ENCODE data around the gene PLN.

PLN gene

DNA sequence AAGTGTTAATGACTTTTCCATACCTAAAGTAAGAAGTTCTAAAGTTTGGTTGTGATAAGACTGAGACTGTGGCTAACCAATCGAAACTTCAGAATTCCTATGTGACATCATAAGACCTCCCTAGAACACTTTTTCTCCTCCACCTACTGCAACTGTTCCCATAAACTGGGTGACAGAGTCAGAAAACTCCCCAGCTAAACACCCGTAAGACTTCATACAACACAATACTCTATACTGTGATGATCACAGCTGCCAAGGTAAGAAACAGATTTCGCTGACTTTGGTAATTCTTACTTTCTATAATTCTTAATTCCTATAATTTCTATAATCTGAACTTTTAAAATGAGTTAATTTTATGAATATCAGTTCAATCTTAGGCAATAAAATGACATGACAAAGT, at the start of gene PLN:
TSS of gene PLN (plus strand) at position 161 of the 400 bp plus-strand sequence. CDS start 10,626 bp downstream, outside the sequence.
- no peaks in the 10 kb centered on the region for H3K9me3 ChIP-seq (ENCODE audit: control insufficient read depth, insufficient read depth, low read length)
- peaks cover 14% of the 10 kb centered on the region; the same call in 1 of the 2 replicates for H3K4me1 ChIP-seq (ENCODE audit: control insufficient read depth, insufficient read depth, low read length)
- no peak within 1 kb of the TSS for H3K27ac ChIP-seq (ENCODE audit: low read depth, low read length)
- no peak within 1 kb of the TSS for H3K9ac ChIP-seq (ENCODE audit: low read depth, low read length)
- no peaks in the 10 kb centered on the region for H3K27me3 ChIP-seq (ENCODE audit: control insufficient read depth, insufficient read depth, low read length)
- no peak within 1 kb of the TSS for H3K4me3 ChIP-seq (ENCODE audit: low read depth, low read length)
- no peaks in the 10 kb centered on the region for H3K36me3 ChIP-seq (ENCODE audit: control insufficient read depth, insufficient read depth, low read length)

DNA sequence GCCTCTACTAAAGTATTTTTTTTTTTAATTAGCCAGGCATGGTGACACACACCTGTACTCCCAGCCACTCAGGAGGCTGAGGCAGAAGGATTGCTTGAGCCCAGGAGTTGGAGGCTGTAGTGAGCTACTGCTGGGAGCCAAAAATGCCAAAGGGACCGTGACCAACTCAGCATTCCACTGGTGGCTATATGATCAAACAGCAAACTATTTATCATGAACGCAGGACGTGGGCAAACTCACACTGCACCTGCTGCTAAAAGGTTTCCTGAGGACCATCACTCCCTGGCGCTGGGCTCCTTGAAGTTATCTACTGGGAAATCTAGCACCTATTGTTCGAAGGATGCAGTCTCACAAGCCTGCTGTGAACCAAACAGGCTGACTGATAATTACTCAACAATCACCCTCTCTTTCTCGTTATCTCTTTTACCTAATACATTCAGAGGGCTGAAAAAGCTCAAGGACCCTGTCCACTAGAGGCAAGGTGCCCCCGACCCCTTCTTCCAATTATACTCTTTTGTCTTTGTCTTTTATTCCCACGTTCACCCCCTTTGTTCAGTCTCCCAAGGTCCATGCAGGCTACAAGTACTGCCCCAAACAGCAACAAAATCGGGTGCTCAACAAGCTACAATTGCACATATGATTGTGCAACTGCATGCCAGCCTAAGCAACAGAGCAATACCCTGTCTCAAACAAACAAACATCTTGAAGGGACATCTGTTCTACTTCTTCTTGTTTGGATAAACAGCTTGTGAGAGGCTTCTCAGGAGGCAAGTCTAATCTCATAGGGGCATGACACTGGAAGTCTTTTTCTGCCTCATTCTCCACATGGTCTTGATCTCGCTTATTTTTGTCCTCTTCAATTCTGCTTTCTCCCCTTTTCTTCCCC, 47.7 kb upstream of the PLN start:
- Histone ChIP-seq H3K4me1 (ENCODE audit: control insufficient read depth, insufficient read depth, low read length) (no peaks in the 10 kb centered on the region), H3K36me3 (ENCODE audit: control insufficient read depth, insufficient read depth, low read length) (no peaks in the 10 kb centered on the region), H3K9me3 (ENCODE audit: control insufficient read depth, insufficient read depth, low read length) (peaks cover 5% of the 10 kb centered on the region), H3K27ac (ENCODE audit: low read depth, low read length) (no peak overlapping the region), H3K4me3 (ENCODE audit: low read depth, low read length) (no peak overlapping the region), H3K9ac (ENCODE audit: low read depth, low read length) (no peak overlapping the region), H3K27me3 (ENCODE audit: control insufficient read depth, insufficient read depth, low read length) (no peaks in the 10 kb centered on the region)

DNA sequence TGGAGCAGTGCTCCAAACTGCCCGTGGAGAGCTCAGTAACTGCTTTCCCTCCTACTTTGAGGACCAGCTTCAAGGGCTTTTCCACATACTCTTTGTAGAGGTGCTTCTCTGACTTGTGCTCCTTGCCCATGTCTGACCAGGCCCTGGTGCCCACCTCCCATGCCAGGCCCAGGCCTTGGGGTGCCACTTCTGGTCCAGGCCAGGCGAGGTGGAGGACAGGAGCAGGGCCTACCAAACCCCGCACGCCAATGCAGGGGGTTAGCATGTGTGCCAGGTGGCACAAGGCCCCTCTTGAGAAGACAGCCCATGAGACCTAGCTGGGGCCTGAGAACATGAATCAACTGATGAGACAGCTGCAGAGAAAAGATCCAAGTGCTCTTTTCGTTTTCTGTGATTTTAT, 47.0 kb upstream of the PLN start:
- Histone ChIP-seq H3K4me1 (ENCODE audit: control insufficient read depth, insufficient read depth, low read length) (no peaks in the 10 kb centered on the region), H3K27ac (ENCODE audit: low read depth, low read length) (no peak overlapping the region), H3K9ac (ENCODE audit: low read depth, low read length) (no peak overlapping the region), H3K36me3 (ENCODE audit: control insufficient read depth, insufficient read depth, low read length) (no peaks in the 10 kb centered on the region), H3K9me3 (ENCODE audit: control insufficient read depth, insufficient read depth, low read length) (peaks cover 5% of the 10 kb centered on the region), H3K27me3 (ENCODE audit: control insufficient read depth, insufficient read depth, low read length) (no peaks in the 10 kb centered on the region), H3K4me3 (ENCODE audit: low read depth, low read length) (no peak overlapping the region)

DNA sequence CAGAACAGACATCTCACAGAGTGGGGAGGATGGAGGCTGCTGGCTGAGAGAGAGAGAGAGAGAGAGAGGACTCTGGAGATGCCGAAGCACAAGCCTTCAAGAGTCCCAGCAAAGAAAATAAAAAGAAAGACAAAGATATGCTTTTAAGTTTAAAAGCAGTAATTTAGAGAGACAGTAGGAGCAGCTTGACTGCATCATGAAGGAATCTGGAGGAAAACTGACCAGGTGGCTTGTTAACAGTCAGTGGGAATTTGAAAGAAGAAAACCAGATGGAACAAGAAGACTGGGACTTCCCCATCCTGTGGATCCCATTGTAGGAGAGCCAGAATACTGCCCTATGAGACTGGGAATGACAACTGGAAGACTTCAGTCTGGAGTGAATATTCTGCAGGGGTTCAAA, 46.3 kb upstream of the PLN start:
- H3K4me1 ChIP-seq (ENCODE audit: control insufficient read depth, insufficient read depth, low read length): no peaks in the 10 kb centered on the region
- H3K27ac ChIP-seq (ENCODE audit: low read depth, low read length): no peak overlapping the region
- no peaks in the 10 kb centered on the region for H3K27me3 ChIP-seq (ENCODE audit: control insufficient read depth, insufficient read depth, low read length)
- no peak overlapping the region for H3K4me3 ChIP-seq (ENCODE audit: low read depth, low read length)
- H3K9ac ChIP-seq (ENCODE audit: low read depth, low read length): no peak overlapping the region
- peaks cover 5% of the 10 kb centered on the region for H3K9me3 ChIP-seq (ENCODE audit: control insufficient read depth, insufficient read depth, low read length)
- H3K36me3 ChIP-seq (ENCODE audit: control insufficient read depth, insufficient read depth, low read length): no peaks in the 10 kb centered on the region

DNA sequence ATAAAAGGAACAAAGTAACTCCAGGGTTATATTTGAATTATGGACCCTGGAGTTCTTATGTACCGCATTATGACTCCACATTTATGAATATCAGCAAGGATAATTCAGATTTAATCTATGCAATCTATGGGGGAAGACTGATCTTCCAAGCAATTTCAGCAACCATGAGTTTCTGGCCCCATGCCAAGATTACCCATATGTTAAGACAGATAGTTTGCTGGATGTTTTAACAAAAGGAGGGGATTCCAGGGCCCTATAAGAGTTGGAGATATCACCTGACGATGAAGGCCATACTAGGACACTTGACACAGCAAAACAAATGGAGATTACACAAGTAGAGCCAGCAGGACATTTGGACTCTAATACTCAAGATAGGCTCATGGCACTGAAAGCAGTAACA, 45.9 kb upstream of the PLN start:
- Histone ChIP-seq H3K9me3 (ENCODE audit: control insufficient read depth, insufficient read depth, low read length) (peaks cover 5% of the 10 kb centered on the region), H3K9ac (ENCODE audit: low read depth, low read length) (no peak overlapping the region), H3K27me3 (ENCODE audit: control insufficient read depth, insufficient read depth, low read length) (no peaks in the 10 kb centered on the region), H3K36me3 (ENCODE audit: control insufficient read depth, insufficient read depth, low read length) (no peaks in the 10 kb centered on the region), H3K4me3 (ENCODE audit: low read depth, low read length) (no peak overlapping the region), H3K4me1 (ENCODE audit: control insufficient read depth, insufficient read depth, low read length) (no peaks in the 10 kb centered on the region), H3K27ac (ENCODE audit: low read depth, low read length) (no peak overlapping the region)

DNA sequence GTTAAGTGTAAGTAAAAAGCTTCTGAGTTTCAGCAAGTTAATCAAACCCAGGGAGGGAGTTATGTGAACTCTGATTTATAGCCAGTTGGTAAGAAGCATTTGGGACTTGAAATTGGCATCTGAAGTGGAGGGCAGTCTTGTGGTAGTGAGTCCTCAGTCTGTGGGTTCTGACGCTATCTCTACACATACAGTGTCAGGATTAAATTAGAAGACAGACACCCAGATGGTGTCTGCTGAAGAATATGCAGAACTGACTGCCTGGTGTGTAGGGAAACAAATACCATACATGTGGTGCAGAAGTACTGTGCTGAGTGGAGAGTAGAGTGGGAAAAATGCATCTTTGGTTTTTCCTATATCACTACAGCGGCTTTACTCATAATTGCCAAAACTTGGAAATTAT, 43.5 kb upstream of the PLN start:
- Histone ChIP-seq H3K27ac (ENCODE audit: low read depth, low read length) (no peak overlapping the region), H3K4me1 (ENCODE audit: control insufficient read depth, insufficient read depth, low read length) (no peaks in the 10 kb centered on the region), H3K27me3 (ENCODE audit: control insufficient read depth, insufficient read depth, low read length) (no peaks in the 10 kb centered on the region), H3K36me3 (ENCODE audit: control insufficient read depth, insufficient read depth, low read length) (no peaks in the 10 kb centered on the region), H3K9ac (ENCODE audit: low read depth, low read length) (no peak overlapping the region), H3K9me3 (ENCODE audit: control insufficient read depth, insufficient read depth, low read length) (peaks cover 5% of the 10 kb centered on the region), H3K4me3 (ENCODE audit: low read depth, low read length) (no peak overlapping the region)

DNA sequence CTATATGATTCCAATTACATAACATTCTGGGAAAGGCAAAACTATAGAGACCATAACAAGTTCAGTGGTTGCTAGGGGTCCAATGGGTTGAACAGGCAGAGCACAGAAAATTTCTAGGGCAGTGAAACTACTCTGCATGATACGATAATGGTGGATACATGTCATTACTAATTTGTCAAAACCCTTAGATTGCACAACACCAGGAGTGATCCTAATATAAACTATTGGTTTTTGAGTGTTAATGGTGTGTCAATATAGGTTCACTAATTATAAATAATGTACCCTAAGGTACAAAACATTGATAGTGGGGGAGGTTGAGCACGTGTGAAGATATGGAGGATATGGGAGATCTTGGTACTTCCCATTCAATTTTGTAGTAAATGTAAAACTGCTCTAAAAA, 42.4 kb upstream of the PLN start:
- no peaks in the 10 kb centered on the region for H3K4me1 ChIP-seq (ENCODE audit: control insufficient read depth, insufficient read depth, low read length)
- H3K4me3 ChIP-seq (ENCODE audit: low read depth, low read length): no peak overlapping the region
- H3K9ac ChIP-seq (ENCODE audit: low read depth, low read length): no peak overlapping the region
- no peaks in the 10 kb centered on the region for H3K9me3 ChIP-seq (ENCODE audit: control insufficient read depth, insufficient read depth, low read length)
- no peaks in the 10 kb centered on the region for H3K36me3 ChIP-seq (ENCODE audit: control insufficient read depth, insufficient read depth, low read length)
- H3K27ac ChIP-seq (ENCODE audit: low read depth, low read length): no peak overlapping the region
- H3K27me3 ChIP-seq (ENCODE audit: control insufficient read depth, insufficient read depth, low read length): no peaks in the 10 kb centered on the region

DNA sequence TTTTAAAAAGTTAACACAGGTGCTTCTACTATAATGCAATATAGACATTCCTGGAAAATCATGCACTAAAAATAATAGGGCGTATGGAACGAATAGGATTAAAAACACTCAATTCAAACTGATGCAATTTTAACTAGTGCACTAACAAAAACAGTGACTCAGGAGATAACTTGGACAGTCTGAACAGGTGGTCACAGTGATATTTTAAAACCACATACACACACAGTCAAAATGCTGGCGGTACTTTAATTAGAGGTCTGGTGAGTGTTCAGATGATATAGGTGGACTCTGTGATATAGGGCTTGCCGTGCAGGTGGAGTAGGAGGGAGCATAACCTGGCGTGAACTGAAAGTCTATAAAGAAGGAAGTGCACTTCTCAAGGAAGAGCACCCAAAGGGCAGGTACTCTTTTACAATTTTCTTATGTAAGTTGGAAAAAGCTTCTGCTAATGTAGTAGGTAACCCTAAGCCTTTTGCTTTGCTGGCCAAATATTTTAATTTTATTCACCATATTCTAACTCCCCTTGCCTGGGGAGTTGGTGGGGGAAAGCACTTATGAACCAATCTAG, 41.9 kb upstream of the PLN start:
- H3K27ac ChIP-seq (ENCODE audit: low read depth, low read length): no peak overlapping the region
- H3K4me3 ChIP-seq (ENCODE audit: low read depth, low read length): no peak overlapping the region
- H3K9ac ChIP-seq (ENCODE audit: low read depth, low read length): no peak overlapping the region
- no peaks in the 10 kb centered on the region for H3K9me3 ChIP-seq (ENCODE audit: control insufficient read depth, insufficient read depth, low read length)
- H3K36me3 ChIP-seq (ENCODE audit: control insufficient read depth, insufficient read depth, low read length): no peaks in the 10 kb centered on the region
- H3K4me1 ChIP-seq (ENCODE audit: control insufficient read depth, insufficient read depth, low read length): no peaks in the 10 kb centered on the region
- no peaks in the 10 kb centered on the region for H3K27me3 ChIP-seq (ENCODE audit: control insufficient read depth, insufficient read depth, low read length)

DNA sequence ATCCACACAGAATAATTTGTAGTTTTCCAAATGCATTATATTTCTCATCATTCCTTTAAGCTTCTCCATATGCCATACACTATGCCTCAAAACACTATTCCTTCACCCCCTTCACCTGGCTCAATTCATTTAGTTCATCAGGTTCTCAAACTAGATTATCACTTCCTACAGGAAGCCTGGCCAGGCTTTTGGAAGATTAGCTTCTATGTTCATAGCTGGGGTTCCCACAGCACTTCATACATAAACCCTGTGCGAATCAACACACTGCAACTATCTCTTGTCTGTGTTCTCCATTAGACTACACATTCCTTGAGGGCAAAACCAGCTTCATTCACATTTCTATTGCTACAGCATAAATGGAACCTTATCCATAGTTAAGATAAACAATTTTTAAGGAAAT, 40.5 kb upstream of the PLN start:
- Histone ChIP-seq H3K9me3 (ENCODE audit: control insufficient read depth, insufficient read depth, low read length) (no peaks in the 10 kb centered on the region), H3K4me1 (ENCODE audit: control insufficient read depth, insufficient read depth, low read length) (no peaks in the 10 kb centered on the region), H3K4me3 (ENCODE audit: low read depth, low read length) (no peak overlapping the region), H3K27ac (ENCODE audit: low read depth, low read length) (no peak overlapping the region), H3K9ac (ENCODE audit: low read depth, low read length) (no peak overlapping the region), H3K36me3 (ENCODE audit: control insufficient read depth, insufficient read depth, low read length) (no peaks in the 10 kb centered on the region), H3K27me3 (ENCODE audit: control insufficient read depth, insufficient read depth, low read length) (no peaks in the 10 kb centered on the region)

DNA sequence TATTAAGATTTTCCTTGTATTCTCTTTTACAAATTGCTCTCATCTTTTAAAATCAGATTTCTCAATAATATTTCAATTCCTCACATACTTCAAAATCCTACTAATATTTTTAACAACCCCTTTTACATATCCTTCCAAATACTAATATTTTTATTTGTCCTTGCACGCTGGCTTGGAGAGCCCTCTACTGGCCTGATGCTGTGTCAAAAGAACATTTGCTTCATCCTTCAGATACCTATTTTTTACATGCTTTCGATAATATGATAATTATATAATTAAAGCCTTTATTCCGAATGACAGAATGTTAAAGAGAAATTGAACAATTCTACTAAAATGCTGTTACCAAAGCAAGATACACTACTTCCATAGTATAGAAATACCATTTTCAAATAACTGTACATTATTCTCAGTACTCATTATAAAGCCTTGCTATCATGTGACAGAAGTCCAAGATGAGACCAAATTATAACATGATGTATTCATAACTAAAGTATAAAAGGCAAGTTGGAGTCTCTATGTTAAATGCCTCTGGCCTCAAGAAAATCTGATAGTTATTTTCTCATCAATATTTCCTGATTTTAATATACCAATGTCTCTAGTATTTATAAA, 39.0 kb upstream of the PLN start:
- no peaks in the 10 kb centered on the region for H3K27me3 ChIP-seq (ENCODE audit: control insufficient read depth, insufficient read depth, low read length)
- no peaks in the 10 kb centered on the region for H3K4me1 ChIP-seq (ENCODE audit: control insufficient read depth, insufficient read depth, low read length)
- no peak overlapping the region for H3K4me3 ChIP-seq (ENCODE audit: low read depth, low read length)
- no peaks in the 10 kb centered on the region for H3K9me3 ChIP-seq (ENCODE audit: control insufficient read depth, insufficient read depth, low read length)
- no peak overlapping the region for H3K27ac ChIP-seq (ENCODE audit: low read depth, low read length)
- H3K36me3 ChIP-seq (ENCODE audit: control insufficient read depth, insufficient read depth, low read length): no peaks in the 10 kb centered on the region
- no peak overlapping the region for H3K9ac ChIP-seq (ENCODE audit: low read depth, low read length)
